ENCODE results near the gene CLMN. TPM values are rescaled to one million over a fixed set of nuclear protein-coding genes. Genes with fewer than 3 reads are reported as not detected.
"Not testable (repeated sequence)": the region's sequence is repeated elsewhere in the genome, so short reads cannot be mapped to it uniquely, and the experiment has no call there.

Gene CLMN
- total RNA-seq, 1 donor from 2014 or later, result 7.7 TPM

DNA sequence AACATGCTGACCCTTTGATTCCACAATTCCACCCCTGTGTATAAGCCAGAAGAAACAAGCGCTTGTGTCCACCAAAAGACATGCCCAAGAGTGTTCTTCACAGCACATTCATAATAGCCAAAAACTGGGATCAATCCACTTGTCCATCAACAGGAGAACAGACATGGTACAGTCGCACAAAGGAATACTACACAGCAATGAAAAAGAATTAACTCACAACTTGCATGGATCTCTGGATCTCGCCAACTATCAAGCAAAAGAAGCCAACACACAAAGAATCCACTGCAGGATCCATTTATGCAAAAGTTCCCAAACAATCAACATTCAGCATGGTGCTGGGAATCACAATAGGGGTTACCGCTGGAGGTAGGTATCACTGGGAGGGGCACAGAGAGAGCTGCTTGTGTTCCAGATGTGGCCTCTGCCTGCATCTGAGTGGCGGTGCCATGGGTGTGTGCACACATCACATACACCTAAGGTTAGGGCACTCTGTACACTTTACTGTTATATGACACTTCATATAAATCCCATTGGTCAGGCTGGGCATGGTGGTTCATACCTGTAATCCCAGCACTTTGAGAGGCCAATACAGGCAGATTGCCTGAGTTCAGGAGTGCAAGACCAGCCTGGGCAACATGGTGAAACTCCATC, 30.9 kb downstream of the CLMN start:
- Mint-ChIP-seq H3K27me3 (ENCODE audit: low read depth) (no peaks in the 10 kb centered on the region), H3K27ac (ENCODE audit: unreplicated experiment) (no peak overlapping the region), H3K36me3 (ENCODE audit: low read depth) (peaks cover 5% of the 10 kb centered on the region), H3K9me3 (peaks cover 5% of the 10 kb centered on the region), H3K4me1 (peaks cover 11% of the 10 kb centered on the region), H3K4me3 (no peak overlapping the region)
- no peak for DNase-seq (ENCODE audit: low read depth, low spot score)
- TF ChIP-seq, protein P1, sequence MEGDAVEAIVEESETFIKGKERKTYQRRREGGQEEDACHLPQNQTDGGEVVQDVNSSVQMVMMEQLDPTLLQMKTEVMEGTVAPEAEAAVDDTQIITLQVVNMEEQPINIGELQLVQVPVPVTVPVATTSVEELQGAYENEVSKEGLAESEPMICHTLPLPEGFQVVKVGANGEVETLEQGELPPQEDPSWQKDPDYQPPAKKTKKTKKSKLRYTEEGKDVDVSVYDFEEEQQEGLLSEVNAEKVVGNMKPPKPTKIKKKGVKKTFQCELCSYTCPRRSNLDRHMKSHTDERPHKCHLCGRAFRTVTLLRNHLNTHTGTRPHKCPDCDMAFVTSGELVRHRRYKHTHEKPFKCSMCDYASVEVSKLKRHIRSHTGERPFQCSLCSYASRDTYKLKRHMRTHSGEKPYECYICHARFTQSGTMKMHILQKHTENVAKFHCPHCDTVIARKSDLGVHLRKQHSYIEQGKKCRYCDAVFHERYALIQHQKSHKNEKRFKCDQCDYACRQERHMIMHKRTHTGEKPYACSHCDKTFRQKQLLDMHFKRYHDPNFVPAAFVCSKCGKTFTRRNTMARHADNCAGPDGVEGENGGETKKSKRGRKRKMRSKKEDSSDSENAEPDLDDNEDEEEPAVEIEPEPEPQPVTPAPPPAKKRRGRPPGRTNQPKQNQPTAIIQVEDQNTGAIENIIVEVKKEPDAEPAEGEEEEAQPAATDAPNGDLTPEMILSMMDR (conservative IDR thresholded peaks at IDR 0.05), result no peak

DNA sequence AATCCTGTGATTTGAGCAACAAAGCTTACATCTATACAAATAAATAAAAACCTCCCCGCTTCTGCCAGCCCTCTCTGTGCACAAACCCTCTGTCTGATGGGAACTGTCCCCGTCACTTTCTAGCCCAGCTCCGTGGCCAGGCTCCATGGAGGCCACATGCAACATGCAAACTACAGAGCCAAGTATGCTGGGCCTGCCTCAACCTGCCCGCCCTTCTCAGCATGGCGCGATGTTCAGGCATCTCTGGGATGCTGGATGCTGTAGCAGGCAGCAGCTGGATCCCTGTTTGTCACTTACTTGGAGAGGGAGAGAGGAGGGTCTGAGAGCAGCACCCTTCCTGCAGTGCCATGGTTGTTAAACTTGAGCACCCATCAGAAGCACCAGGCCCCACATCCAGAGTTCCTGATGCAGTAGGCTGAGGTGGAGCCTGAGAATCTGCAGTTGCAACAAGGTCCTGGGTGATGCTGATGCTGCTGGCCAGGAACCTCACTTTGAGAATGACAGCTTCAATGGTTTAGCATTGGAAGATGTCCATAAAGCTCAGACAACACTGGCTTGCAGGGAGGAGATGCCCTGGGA, 32.4 kb downstream of the CLMN start:
- Mint-ChIP-seq H3K4me3 (no peak overlapping the region), H3K27me3 (ENCODE audit: low read depth) (no peaks in the 10 kb centered on the region), H3K4me1 (no peaks in the 10 kb centered on the region), H3K9me3 (peaks cover 5% of the 10 kb centered on the region), H3K36me3 (ENCODE audit: low read depth) (peaks cover 5% of the 10 kb centered on the region), H3K27ac (ENCODE audit: unreplicated experiment) (no peak overlapping the region)
- TF ChIP-seq, protein P1 (conservative IDR thresholded peaks at IDR 0.05), result no peak
- DNase-seq (ENCODE audit: low read depth, low spot score), result no peak

DNA sequence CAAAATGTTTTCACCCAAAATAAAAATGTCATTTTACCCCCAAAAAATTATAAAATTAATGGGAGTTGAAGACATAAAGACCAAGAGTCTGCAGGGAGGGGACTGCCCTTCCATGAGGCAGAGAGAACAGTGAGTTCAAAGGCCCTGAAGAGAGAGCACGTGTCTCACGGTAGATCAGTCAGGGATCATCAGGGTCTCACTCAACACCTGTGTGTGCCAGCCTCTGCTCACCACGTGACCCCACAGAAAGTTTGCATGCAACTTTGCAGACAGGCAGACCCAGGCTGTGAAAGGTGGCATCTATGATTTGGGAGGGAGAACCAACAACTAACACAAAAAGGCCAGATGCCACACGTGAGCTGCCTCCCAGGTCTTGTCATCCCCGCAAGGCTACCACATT, 33.1 kb downstream of the CLMN start:
- Mint-ChIP-seq H3K27ac (ENCODE audit: unreplicated experiment) (no peak overlapping the region), H3K9me3 (peaks cover 5% of the 10 kb centered on the region), H3K36me3 (ENCODE audit: low read depth) (peaks cover 5% of the 10 kb centered on the region), H3K4me1 (no peaks in the 10 kb centered on the region), H3K27me3 (ENCODE audit: low read depth) (no peaks in the 10 kb centered on the region), H3K4me3 (no peak overlapping the region)
- DNase-seq (ENCODE audit: low read depth, low spot score), result no peak
- TF ChIP-seq, protein P1 (conservative IDR thresholded peaks at IDR 0.05), result no peak

DNA sequence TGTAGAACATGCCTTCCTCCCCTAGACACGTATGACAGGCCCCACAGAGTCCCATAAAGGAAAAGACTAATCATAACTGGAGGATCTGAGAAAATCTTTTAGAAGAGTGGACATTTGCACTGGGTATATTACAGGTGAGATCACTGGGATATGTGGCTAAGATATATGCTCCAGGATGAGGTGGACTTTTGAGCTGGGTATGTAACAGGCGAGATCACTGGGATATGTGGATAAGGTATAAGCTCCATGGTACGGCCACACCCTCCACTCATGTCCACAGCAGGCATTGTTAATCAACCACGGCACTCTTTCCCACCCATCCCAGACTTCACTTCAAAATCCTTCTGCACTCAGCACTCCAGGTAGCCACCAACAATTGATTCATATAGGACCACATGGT, 34.1 kb downstream of the CLMN start:
- no peak for DNase-seq (ENCODE audit: low read depth, low spot score)
- Mint-ChIP-seq H3K36me3 (ENCODE audit: low read depth) (peaks cover 5% of the 10 kb centered on the region), H3K4me3 (no peak overlapping the region), H3K9me3 (peaks cover 5% of the 10 kb centered on the region), H3K4me1 (no peaks in the 10 kb centered on the region), H3K27ac (ENCODE audit: unreplicated experiment) (no peak overlapping the region), H3K27me3 (ENCODE audit: low read depth) (no peaks in the 10 kb centered on the region)
- TF ChIP-seq, protein P1 (conservative IDR thresholded peaks at IDR 0.05), result no peak

DNA sequence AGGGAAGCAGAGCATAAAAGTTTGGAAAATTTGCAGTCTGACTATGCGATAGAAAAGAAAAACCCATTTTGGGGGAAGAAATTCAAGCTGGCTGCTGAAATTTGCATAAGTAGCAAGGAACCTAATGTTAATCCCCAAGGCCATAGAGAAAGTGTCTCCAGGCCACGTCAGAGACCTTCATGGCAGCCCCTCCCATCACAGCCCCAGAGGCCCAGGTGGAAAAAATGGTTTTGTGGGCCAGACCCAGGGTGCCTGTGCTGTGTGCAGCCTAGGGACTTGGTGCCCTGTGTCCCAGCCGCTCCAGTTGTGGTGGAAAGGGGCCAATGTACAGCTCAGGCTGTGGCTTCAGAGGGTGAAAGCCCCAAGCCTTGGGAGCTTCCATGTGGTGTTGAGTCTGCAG, 35.9 kb downstream of the CLMN start:
- not testable (repeated sequence) for H3K27me3 Mint-ChIP-seq (ENCODE audit: low read depth); H3K4me3 Mint-ChIP-seq; H3K4me1 Mint-ChIP-seq; H3K9me3 Mint-ChIP-seq; H3K36me3 Mint-ChIP-seq (ENCODE audit: low read depth); H3K27ac Mint-ChIP-seq (ENCODE audit: unreplicated experiment); DNase-seq (ENCODE audit: low read depth, low spot score)

DNA sequence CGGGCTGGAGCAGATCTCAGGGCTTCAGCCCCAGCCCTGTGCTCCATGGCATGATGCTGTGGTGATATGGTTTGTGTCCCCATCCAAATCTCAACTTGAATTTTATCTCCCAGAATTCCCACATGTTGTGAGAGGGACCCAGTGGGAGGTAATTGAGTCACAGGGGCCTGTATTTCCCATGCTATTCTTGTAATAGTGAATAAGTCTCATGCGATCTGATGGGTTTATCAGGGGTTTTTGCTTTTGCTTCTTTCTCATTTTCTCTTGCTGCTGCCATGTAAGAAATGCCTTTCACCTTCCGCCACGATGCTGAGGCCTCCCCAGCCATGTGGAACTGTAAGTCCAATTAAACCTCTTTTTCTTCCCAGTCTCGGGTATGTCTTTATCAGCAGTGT, 36.7 kb downstream of the CLMN start:
- H3K4me1 Mint-ChIP-seq; H3K9me3 Mint-ChIP-seq; H3K27ac Mint-ChIP-seq (ENCODE audit: unreplicated experiment); H3K4me3 Mint-ChIP-seq; H3K27me3 Mint-ChIP-seq (ENCODE audit: low read depth); DNase-seq (ENCODE audit: low read depth, low spot score); H3K36me3 Mint-ChIP-seq (ENCODE audit: low read depth): not testable (repeated sequence)
